Measurements from ENCODE around the gene VPS18. TPM values are rescaled to one million over a fixed set of nuclear protein-coding genes. Genes with fewer than 3 reads are reported as not detected.
A peak's percentile ranks its signal among the peaks of the same experiment; 100 is the strongest.

The VPS18 gene
- total RNA-seq, 1 donor from 2014 or later = 21.3 TPM

DNA sequence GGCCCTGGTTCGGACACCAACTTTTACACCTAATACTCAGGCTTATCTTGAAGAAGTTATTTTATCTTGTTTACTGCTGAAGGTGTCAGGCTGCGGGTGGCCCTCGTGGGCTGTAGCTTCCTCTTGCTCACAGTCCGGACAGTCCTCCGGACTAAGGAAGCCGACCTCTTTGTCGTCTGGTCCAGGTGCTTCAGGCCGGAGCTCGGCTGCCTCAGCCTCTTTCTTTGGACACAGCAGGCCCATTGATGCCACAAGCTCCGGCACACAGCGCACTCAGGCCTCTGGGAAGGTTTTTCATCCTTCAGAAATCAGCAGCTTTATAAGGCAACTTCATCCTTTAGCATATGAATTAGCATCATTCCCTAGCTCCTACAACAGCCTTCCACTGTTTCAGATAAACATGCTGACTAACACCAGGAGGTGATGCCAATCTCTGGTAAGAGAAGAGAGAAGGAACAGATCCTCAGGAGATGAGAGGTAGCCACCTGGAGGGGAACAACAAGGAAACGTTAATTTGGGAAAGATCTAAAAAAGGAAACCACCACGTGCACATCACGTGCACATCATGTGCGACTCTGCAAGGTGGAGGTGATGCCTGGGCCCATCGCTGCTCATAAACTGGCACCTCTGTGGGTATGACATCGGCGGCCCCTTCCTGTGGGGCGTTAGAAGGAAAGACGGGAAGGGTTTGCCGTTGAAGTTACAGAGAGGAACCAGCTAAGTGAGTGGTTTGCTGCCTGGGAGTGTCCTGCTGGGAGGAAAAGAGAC is 54.6 kb downstream of the VPS18 start:
- no peak overlapping the region for H3K27ac ChIP-seq (replicated peaks)
- no peak overlapping the region for H3K4me3 ChIP-seq
- intact Hi-C loops (cut with micrococcal nuclease) = no loop called here
- H3K4me1 ChIP-seq = peaks cover 30% of the 10 kb centered on the region
- H3K27me3 ChIP-seq (ENCODE audit: low read depth) = no peaks in the 10 kb centered on the region
- H3K9me3 ChIP-seq (replicated peaks) = no peaks in the 10 kb centered on the region
- TF ChIP-seq, protein P1, sequence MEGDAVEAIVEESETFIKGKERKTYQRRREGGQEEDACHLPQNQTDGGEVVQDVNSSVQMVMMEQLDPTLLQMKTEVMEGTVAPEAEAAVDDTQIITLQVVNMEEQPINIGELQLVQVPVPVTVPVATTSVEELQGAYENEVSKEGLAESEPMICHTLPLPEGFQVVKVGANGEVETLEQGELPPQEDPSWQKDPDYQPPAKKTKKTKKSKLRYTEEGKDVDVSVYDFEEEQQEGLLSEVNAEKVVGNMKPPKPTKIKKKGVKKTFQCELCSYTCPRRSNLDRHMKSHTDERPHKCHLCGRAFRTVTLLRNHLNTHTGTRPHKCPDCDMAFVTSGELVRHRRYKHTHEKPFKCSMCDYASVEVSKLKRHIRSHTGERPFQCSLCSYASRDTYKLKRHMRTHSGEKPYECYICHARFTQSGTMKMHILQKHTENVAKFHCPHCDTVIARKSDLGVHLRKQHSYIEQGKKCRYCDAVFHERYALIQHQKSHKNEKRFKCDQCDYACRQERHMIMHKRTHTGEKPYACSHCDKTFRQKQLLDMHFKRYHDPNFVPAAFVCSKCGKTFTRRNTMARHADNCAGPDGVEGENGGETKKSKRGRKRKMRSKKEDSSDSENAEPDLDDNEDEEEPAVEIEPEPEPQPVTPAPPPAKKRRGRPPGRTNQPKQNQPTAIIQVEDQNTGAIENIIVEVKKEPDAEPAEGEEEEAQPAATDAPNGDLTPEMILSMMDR (IDR thresholded peaks at IDR 0.05; ENCODE audit: borderline replicate concordance) = no peak
- no peaks in the 10 kb centered on the region for H3K36me3 ChIP-seq
- no peak for DNase-seq

DNA sequence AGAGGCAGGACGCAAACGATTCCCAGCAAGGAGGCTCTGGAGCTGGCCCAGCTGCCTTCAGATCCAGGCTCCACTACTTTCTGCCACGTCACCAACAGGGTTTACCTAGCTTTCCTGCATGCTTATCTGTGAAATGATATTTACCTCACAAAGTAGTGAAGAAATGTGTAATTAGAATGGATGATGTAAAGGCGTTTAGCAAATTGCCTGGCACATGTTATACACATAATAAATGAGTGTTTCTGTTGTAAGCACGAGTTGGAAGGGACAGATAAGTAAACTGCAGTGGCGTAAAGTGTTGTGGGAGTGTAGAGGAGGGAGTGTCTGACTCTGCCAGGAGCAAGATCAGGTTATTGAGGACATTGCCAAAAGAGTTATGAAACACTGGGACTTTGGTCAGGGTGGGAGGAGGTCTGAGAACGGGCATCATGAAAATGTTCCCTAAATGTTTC is 55.5 kb downstream of the VPS18 start:
- no peaks in the 10 kb centered on the region for H3K27me3 ChIP-seq (ENCODE audit: low read depth)
- DNase-seq = no peak
- TF ChIP-seq, protein P1 (IDR thresholded peaks at IDR 0.05; ENCODE audit: borderline replicate concordance) = no peak
- intact Hi-C loops (cut with micrococcal nuclease) = no loop called here
- peaks cover 33% of the 10 kb centered on the region for H3K4me1 ChIP-seq
- H3K27ac ChIP-seq (replicated peaks) = peak overlapping the region; percentile 27
- H3K36me3 ChIP-seq = no peaks in the 10 kb centered on the region
- no peaks in the 10 kb centered on the region for H3K9me3 ChIP-seq (replicated peaks)
- no peak overlapping the region for H3K4me3 ChIP-seq

DNA sequence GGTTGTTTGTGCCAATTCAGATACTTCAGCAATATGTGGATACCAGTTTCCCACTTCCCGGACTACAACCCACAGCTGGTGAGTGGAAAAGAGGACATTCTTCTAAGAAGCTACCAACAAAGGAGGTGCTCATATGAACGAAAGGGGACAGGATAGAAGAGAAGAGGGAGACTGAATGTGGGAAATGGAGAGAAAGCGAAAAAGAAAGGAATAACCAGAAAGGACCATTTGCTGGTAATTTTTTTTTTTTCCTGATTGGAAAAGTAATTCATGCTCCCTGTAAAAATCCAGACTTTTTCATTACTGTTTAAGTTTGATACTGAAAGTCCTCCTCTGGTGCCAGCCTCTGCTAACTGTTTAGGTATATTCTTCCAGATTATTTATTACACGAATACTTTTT is 57.5 kb downstream of the VPS18 start:
- H3K9me3 ChIP-seq (replicated peaks) = no peaks in the 10 kb centered on the region
- H3K27me3 ChIP-seq (ENCODE audit: low read depth) = no peaks in the 10 kb centered on the region
- no peaks in the 10 kb centered on the region for H3K36me3 ChIP-seq
- intact Hi-C loops (cut with micrococcal nuclease) = no loop called here
- TF ChIP-seq, protein P1 (IDR thresholded peaks at IDR 0.05; ENCODE audit: borderline replicate concordance) = no peak
- H3K4me3 ChIP-seq = no peak overlapping the region
- no peak for DNase-seq
- no peak overlapping the region for H3K27ac ChIP-seq (replicated peaks)
- H3K4me1 ChIP-seq = peaks cover 49% of the 10 kb centered on the region

DNA sequence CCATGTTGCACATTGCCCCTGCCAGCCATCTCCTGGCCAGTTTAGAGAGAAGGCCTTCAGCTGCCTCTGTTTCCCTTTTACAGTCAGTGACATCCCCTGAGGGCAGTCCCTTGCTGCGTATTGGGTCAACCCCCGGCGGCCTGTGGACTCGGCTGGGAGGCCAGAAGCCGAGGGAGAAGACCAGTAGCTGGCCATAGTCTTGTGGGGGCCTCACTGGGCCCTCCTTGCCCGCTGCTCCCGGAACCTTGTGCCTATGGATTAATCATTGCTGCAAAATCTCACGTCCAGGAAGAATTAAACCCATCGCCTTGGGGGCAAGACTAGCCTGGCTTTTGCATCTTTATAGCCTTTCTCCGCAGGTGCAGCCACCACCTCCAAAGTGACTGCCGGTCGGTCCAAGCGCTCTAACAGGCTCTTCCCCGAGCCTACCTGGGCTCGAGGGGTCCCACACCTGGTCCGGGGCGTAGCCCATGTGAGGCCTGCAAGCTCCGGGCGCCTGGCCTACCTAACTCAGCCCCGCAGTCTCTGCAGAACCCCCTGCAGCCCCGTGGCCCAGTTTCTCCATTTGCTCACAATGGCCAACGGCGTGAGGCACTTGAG is 58.2 kb downstream of the VPS18 start:
- no peaks in the 10 kb centered on the region for H3K36me3 ChIP-seq
- TF ChIP-seq, protein P1 (IDR thresholded peaks at IDR 0.05; ENCODE audit: borderline replicate concordance) = no peak
- H3K27ac ChIP-seq (replicated peaks) = peak overlapping the region; percentile 77
- no peaks in the 10 kb centered on the region for H3K9me3 ChIP-seq (replicated peaks)
- intact Hi-C loops (cut with micrococcal nuclease) = no loop called here
- DNase-seq = no peak
- peaks cover 55% of the 10 kb centered on the region for H3K4me1 ChIP-seq
- H3K4me3 ChIP-seq = peak overlapping the region; percentile 71
- H3K27me3 ChIP-seq (ENCODE audit: low read depth) = no peaks in the 10 kb centered on the region

DNA sequence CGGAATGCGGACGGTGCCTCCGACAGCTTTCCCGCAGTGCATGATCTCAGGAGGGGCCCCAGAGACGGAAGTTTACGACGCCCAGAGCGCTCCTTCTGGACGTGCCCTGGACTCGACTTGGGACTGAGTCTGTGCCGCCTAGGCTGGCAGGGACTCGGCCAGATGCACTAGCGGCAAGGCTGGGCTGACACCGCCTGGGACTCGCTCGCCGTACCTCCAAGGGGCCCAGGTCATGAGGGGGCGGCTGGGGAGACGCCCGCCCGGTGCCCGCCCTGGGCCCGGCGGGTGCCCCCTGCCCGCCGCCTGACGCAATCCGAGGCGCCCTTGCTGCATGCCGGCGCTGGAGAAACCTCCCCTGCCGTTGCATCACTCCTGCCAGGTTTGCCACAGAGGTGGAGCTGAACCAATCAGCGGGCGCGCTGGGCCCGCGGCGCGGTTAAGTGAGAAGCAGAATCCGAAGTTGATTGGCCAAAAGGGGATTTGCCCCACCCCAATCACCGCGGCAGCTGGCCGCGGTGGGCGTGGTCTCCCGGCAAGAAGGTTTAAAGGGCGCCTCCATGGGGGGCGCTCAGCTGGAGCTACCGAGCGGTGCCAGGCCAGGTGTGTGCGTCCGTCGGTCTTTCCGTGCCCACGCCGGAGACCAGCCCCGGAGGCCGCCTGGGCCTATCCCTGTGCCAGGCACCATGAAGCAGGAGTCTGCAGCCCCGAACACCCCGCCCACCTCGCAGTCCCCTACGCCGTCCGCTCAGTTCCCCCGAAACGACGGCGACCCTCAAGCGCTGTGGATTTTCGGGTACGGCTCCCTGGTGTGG is 58.9 kb downstream of the VPS18 start, which contains the start of gene CHAC1:
CHAC1 (plus strand) TSS at position 571 of the 812 bp plus-strand sequence; CDS start at position 684, 113 bp downstream.
- DNase-seq = peak; percentile 93
- peaks cover 62% of the 10 kb centered on the region for H3K4me1 ChIP-seq
- TF ChIP-seq, protein P1 (IDR thresholded peaks at IDR 0.05; ENCODE audit: borderline replicate concordance) = no peak
- no peaks in the 10 kb centered on the region for H3K27me3 ChIP-seq (ENCODE audit: low read depth)
- H3K27ac ChIP-seq (replicated peaks) = peak within 1 kb of the TSS; percentile 77
- peak within 1 kb of the TSS; percentile 71 for H3K4me3 ChIP-seq
- H3K9me3 ChIP-seq (replicated peaks) = no peaks in the 10 kb centered on the region
- H3K36me3 ChIP-seq = no peaks in the 10 kb centered on the region
- intact Hi-C loops (cut with micrococcal nuclease) = no loop called here

Data from left ventricle myocardium inferior (tissue), 1 donor.